HG02970 (cell line): Measurements from ENCODE around the gene GRB10.

Experiments used
- ATAC-seq: cut with Tn5 transposase; IDR thresholded peaks from one replicate; pipeline ENCODE4 v1.9.1; 2021; ENCODE audit warnings: mild to moderate bottlenecking, moderate library complexity, moderate number of reproducible peaks; ENCODE audit not compliant: unreplicated experiment, low FRiP score

Gene GRB10

DNA sequence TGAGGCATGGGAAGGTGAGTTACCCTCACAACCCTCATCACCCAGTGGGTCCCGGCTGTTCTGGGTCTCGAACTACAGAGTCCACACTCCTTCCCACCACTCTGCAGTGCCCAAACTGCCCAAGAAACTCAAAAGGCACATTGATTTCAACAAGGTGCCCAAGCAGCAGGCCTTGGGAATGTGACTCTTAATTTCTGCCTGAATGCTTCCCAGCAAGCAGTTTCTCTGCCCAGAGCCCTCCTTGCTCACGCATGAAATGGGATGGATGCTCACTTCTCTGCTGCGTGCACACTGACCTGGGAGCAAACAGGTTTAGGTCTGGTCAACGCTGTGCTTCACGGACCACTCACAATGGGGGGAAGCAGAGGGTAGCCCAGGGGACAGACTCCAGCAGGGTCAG lies 77.9 kb downstream of the GRB10 start:
- ATAC-seq = no peak

GRCh38 chr7:50703654-50704053 lies 79.0 kb downstream of the GRB10 start:
- ATAC-seq = no peak

- ATAC-seq = no peak
Observed at GRCh38 chr7:50699143-50699542, 83.6 kb downstream of the GRB10 start.

GRCh38 chr7:50697748-50698147 lies 84.9 kb downstream of the GRB10 start:
- no peak for ATAC-seq

GRCh38 chr7:50696810-50697582 lies 85.7 kb downstream of the GRB10 start:
- no peak for ATAC-seq

GRCh38 chr7:50695026-50695425 lies 87.7 kb downstream of the GRB10 start:
- no peak for ATAC-seq

DNA sequence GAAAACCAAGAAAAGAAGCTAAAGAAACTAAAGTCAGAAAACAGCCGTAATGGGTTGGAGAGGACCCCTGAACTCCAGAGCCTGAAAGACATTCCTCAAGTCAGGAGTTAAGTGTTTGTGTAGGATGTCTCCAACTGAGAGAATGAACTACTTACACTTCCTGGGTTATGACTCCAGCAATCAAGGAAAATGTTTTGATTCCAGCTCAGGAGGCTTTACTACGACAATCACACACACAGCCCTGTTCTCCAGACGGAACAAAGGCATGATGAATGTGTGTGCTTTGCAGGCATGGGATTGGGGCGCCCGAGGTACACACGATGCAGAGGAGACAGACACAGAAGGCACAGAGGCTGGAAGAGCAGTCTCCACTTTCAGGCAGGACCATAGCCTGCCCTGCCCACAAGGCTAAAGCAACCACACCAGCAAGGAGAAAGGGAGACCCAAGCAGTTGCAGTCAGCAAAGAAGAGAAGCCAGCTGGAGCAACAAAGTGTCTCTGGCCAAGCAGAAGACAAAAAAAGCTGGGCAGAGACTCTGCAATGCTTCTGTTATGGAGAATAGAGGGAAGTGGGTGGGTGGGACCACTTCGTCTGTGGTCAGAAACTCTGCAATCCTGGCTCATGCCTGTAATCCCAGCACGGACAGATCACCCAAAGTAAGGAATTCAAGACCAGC lies 89.1 kb downstream of the GRB10 start:
- ATAC-seq = no peak

DNA sequence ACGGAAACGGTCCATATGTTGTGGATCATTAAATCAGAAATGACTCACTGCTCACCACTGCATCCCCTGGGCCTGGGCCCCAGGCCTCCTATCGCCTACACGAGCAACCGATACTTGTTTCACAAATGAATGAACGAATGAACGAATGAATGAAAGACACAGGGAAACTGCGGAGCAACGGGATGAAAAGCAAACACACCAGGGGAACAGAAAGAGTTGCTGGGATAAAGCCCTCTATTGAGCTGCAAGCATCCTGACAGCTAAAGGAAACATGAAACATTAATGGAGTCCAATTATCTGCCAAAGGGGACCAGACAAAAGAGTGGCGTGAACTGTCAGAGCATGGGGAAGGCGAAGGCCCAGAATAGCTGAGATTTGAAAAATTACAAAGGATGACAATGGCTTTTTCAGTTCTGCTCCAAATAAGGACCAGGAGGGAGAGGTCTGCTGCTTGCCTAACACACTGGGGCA lies 92.1 kb downstream of the GRB10 start:
- no peak for ATAC-seq

GRCh38 chr7:50688226-50688590 lies 94.5 kb downstream of the GRB10 start:
- ATAC-seq = no peak

DNA sequence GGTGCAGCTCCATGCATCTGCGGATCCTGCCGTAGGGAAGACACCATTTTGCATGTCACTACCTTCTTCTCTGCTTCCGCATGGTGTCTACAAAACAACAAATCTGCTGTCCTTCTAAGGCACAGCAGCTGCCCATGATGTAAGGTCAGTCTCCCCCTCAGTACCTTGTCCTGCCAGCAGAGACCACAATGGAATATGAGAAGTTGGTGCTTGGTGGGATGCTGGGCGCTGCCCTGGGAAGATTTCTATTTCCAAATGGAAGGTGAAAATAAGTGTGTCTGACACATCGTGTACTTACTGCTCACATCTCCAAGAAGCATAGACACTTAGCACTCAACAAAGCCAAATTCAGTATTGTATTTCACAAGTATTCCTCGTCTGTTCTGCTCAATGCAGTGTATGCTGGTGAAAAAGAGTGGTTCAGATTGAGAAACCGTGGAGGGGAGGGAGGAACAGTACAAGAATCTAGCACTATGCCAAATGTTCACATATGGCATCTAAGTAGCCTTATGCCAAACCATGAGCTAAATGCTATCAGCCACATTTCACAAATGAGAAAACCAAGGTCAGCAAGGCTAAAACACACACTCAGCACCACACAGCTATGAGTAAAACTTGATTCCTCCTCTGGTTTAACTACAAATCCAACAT lies 95.0 kb downstream of the GRB10 start:
- no peak for ATAC-seq

- ATAC-seq = no peak
Observed at GRCh38 chr7:50687096-50687495, 95.6 kb downstream of the GRB10 start.

DNA sequence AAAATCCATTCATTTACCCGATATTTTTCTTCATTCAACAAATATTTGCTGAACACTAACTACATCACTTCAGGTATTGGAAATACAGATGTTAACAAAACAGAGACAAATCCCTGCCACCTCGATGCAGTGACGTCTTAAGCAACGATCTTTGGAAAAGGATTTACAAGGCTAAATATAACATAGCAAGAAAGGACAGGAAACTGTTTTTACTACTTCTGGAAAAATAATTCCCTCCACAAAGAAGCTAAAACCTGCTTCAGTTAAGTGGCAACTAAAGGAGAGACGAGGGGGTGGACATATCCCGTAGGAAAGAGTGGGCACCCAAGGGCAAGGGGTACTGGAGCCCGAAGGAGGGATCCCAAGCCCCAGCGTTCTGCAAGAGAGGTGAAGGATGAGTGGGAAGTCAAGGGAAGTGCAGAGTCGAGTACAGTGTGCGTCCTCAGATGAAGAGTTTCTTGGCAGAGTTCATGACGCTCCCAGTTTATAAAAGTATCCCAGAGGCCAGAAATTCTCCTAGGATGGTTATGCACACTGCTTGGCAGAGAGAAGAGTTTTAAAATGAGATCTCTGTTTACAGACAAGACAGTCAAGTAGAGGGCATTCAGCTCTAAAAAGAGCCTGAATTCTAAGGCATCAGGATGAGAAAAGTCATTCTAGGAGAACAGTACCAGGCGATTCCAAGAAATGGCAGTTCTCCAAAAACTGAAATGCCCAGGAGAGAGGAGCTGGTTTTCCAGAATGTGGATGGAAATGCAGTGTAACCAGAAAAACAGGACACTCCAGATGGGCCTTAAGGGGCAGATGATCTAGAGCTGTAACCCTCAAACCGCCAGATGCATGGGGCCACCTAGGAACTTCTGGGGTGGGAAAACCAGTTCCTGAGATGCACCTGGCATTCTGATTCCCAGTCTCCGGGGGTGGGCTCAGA lies 97.3 kb downstream of the GRB10 start:
- no peak for ATAC-seq

- no peak for ATAC-seq
Observed at GRCh38 chr7:50684713-50685075, 98.0 kb downstream of the GRB10 start.

DNA sequence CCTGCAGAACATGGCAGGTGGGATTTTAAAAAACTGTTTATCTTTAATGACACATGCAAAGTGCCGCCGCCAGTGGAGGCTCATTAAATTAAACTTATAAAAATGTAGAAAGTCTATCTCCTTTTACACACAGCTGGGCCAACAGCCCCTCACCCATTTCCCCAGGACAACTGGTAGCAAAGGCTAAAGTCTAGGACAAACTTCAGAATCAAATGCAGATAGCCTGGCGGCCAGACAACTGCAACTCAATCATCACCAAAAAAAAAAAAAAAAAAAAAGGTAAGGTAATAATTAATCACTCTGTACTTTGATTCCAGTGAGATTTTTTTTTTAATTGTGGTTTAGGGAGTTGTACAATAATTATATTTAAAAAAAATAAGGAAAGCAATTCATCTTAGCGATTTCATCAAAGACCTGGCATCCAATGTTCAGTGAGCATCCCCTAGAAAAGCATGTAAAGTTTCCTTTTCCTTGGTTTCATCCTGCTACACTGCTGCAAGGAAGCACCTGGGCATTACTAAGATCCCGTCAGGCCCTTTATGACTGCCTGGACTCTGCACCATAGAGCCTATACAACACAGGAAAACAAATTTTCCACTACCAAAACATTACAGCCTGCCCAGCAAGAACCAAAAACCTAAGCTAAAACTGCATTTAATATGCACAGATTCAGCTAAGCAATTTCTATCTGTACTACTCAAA lies 98.5 kb downstream of the GRB10 start:
- ATAC-seq = no peak

DNA sequence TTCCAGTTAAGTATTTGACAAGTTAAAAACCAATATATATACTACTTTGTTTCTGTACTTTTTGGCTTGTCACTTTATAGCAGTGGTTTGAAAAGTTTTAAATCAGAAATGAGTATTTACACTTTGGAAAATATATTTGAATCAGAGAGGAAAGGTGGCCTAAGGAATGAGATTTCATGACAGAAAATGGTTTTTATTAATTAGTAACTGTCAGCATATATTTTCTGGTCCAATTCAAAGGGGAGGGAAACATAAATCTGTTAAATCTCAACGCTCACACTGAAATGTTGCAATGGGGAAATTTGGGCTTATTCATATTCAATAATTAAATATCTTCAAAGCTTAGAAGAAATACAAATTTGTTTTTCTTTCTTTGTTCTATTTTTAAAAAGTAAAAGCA lies 100.1 kb downstream of the GRB10 start:
- no peak for ATAC-seq

- no peak for ATAC-seq
Observed at GRCh38 chr7:50682079-50682478, 100.6 kb downstream of the GRB10 start.

DNA sequence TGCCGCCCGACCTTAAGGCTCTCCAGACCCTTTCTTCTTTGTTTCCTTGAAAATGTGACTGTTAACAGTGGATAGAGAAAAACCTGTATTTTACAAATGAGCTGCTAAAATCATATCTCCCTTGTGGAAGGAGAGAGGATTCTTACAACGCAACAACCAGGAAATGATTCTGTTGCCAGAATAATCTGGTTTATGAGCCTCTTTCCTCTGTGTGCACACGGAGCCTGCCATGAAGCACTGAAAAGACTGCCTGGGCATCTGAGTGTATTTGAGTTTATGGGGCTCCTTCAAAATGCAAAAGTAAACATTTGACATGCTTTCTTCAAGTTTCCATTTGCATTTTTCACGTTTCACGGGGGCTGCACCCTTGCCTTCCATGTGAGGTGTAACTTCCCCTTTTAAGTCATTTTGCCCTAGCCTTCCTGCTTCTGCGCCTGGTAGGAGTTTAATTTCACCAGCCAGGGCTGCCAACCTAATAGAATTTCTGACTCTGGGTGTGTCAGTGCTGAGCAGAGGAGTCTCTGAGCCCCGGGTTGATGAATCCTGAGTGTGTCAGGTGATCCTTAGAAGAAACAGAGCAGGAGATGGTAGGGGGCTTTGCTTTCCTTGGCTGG lies 101.2 kb downstream of the GRB10 start:
- ATAC-seq = no peak

GRCh38 chr7:50679218-50680007 lies 103.3 kb downstream of the GRB10 start:
- no peak for ATAC-seq

DNA sequence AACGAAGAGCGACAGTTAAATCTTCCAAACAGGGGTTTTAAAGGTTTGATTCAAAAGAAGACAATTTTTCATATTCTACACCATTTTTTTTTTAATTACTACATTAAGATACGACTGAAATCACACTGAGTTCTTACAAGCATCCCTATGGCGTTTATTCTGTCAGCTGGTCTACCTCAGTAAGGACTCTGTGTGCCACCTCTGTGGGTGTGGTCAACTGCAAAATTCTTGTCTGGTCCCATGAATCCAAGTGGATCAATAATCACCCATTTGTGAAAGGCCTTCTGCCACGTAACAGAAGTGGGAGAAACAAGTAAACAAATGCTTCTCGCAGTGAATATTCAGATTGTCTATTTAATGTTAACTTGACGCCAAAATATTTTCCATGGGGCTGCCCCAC lies 104.1 kb downstream of the GRB10 start:
- ATAC-seq = no peak
